ENCODE data around the gene PRDX3.

- TF ChIP-seq ATF3 (IDR thresholded peaks at IDR 0.05) (no peak), TAF1 (conservative IDR thresholded peaks at IDR 0.05) (no peak), CTCF (IDR thresholded peaks at IDR 0.05; ENCODE audit: low read depth, low read length, missing input control) (no peak), EGR1 (IDR thresholded peaks at IDR 0.05; ENCODE audit: low read depth in 2 of 2) (no peak), HNF4G (IDR thresholded peaks at IDR 0.05) (no peak), FOXA1 (IDR thresholded peaks at IDR 0.05) (no peak), ZBTB33 (IDR thresholded peaks at IDR 0.05) (no peak), RAD21 (IDR thresholded peaks at IDR 0.05) (no peak), YY1 (IDR thresholded peaks at IDR 0.05) (no peak)
Measured at GRCh38 chr10:119132521-119133345, 45.9 kb downstream of the PRDX3 start.
